PC-3 (cell line): ENCODE data around the gene GLRX5. TPM values are rescaled to one million over a fixed set of nuclear protein-coding genes. Genes with fewer than 3 reads are reported as not detected.
A peak's percentile ranks its signal among the peaks of the same experiment; 100 is the strongest.
"Not testable (repeated sequence)": the region's sequence is repeated elsewhere in the genome, so short reads cannot be mapped to it uniquely, and the experiment has no call there.

Source experiments
- ATAC-seq: fragments of 200-7000 bp; cut with Tn5 transposase; 2 replicates; pipeline ENCODE4 v1.9.1; 2020; ENCODE audit warnings: mild to moderate bottlenecking, moderate library complexity
- BruUV-seq: library from RNA; stranded (reverse); fragments of 400-500 nt; replicated peaks from 2 replicates; lab custom pipeline; 2021; lab: Mats Ljungman, UMichigan
- CTCF ChIA-PET: fragments of 300-600 bp; sonication (Branson Sonifier 250); formaldehyde crosslinking; loops from one replicate; lab custom pipeline; 2022; ENCODE audit warnings: antibody characterized with exemption; lab: Charles Lee
- POLR2A ChIA-PET: fragments of 300-600 bp; sonication (Branson Sonifier 250); formaldehyde crosslinking; loops from one replicate; lab custom pipeline; 2022; ENCODE audit warnings: antibody characterized with exemption; ENCODE audit not compliant: unreplicated experiment; lab: Charles Lee
- DNase-seq: peaks from one replicate; pipeline ENCODE4 v3.0.0-alpha.2; 2015
- H2AFZ ChIP-seq: fragments of 300-600 bp; sonication (generic); 2 replicates; pipeline ENCODE4 v1.6.0; 2016; ENCODE audit warnings: antibody characterized with exemption, low read length
- H3F3A ChIP-seq: fragments of 300-600 bp; sonication (generic); one replicate; pipeline ENCODE4 v1.6.0; 2017; ENCODE audit warnings: antibody characterized with exemption, low read length, control low read depth, mild to moderate bottlenecking; ENCODE audit not compliant: unreplicated experiment
- H3K27ac ChIP-seq: fragments of 300-600 bp; sonication (generic); 2 replicates; pipeline ENCODE4 v1.5.1; 2016; ENCODE audit warnings: mild to moderate bottlenecking, low read length
- H3K27me3 ChIP-seq: fragments of 300-600 bp; sonication (generic); 2 replicates; pipeline ENCODE4 v1.6.1; 2016; ENCODE audit warnings: low read length, mixed read lengths
- H3K36me3 ChIP-seq: fragments of 300-600 bp; sonication (generic); 2 replicates; pipeline ENCODE4 v1.6.1; 2016; ENCODE audit warnings: low read depth, mixed run types, low read length, mixed read lengths
- H3K4me1 ChIP-seq: fragments of 300-600 bp; sonication (generic); 2 replicates; pipeline ENCODE4 v1.5.1; 2016; ENCODE audit warnings: low read length; ENCODE audit not compliant: insufficient read depth
- H3K4me2 ChIP-seq: fragments of 300-600 bp; sonication (generic); 2 replicates; pipeline ENCODE4 v1.6.0; 2016; ENCODE audit warnings: low read length
- H3K4me3 ChIP-seq: fragments of 300-600 bp; sonication (generic); 2 replicates; pipeline ENCODE4 v1.5.1; 2016; ENCODE audit warnings: mild to moderate bottlenecking, low read length, mixed read lengths
- H3K79me2 ChIP-seq: fragments of 300-600 bp; sonication (generic); 2 replicates; pipeline ENCODE4 v1.6.1; 2017; ENCODE audit warnings: low read length, mixed read lengths
- H3K9ac ChIP-seq: fragments of 300-600 bp; sonication (generic); 2 replicates; pipeline ENCODE4 v1.6.0; 2016; ENCODE audit warnings: mild to moderate bottlenecking, low read length
- H3K9me2 ChIP-seq: fragments of 300-600 bp; sonication (generic); replicated peaks from 2 replicates; pipeline ENCODE4 v1.6.1; 2016; ENCODE audit warnings: mixed run types, low read length, mixed read lengths
- H3K9me3 ChIP-seq: fragments of 300-600 bp; sonication (generic); 2 replicates; pipeline ENCODE4 v1.6.1; 2016; ENCODE audit warnings: low read length, mixed read lengths
- H4K20me1 ChIP-seq: fragments of 300-600 bp; sonication (generic); 2 replicates; pipeline ENCODE4 v1.6.1; 2016; ENCODE audit warnings: low read length, mixed read lengths
- EZH2 ChIP-seq: fragments of 300-600 bp; sonication (generic); IDR thresholded peaks from one replicate; pipeline ENCODE4 v1.6.1; 2017; ENCODE audit warnings: antibody characterized with exemption, mild to moderate bottlenecking, low read length; ENCODE audit not compliant: unreplicated experiment
- EZH2phosphoT487 ChIP-seq: fragments of 300-600 bp; sonication (generic); IDR thresholded peaks from 2 replicates; pipeline ENCODE4 v1.6.1; 2018; ENCODE audit warnings: mild to moderate bottlenecking, antibody characterized with exemption, low read length, borderline replicate concordance
- intact Hi-C: fragments of 100-400 bp; cut with micrococcal nuclease; formaldehyde crosslinking; loops from 2 replicates; pipeline ENCODE4 v1.9.0; 2023
- total RNA-seq: library from RNA; depleted of rRNA; stranded (reverse); fragments of >200 nt; gene quantifications from 2 replicates; pipeline ENCODE4 v1.2.3, GENCODE V29; 2014
- TF ChIP-seq, protein P1 (sequence below): fragments of 300-600 bp; sonication (generic); conservative IDR thresholded peaks from 2 replicates; pipeline ENCODE4 v1.5.1; 2017; ENCODE audit warnings: antibody characterized with exemption, low read depth, mild to moderate bottlenecking, low read length

The GLRX5 gene
- total RNA-seq, 1 experiment from 2014 or later, result 60.0 TPM

DNA sequence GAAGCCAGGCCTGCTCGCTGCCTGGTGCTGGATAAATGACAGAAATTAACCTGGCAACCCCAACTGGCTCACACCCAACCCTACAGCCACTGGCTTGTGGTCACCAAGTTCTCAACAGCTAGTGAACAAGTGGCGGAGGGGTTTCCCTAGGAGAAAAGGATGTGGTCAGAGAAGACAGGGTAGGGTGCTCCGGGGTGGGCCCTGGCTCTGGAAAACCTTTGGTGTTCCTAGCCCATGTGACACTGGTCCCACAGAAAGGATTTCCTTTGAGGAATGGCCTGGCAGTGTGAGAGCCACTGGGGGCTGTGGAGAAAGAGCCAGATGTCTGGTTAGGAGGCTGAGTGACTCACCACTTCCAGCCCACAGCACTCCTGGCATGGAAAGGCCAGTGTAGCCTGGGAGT is 27.1 kb upstream of the GLRX5 start:
- ChIA-PET POLR2A (no interaction called here), CTCF (interaction anchor here (1.0 kb wide), 1 partner anchor 65 kb away, joined by 5 read pairs; no protein-coding TSS in a partner anchor)
- DNase-seq (peak; percentile 78), ATAC-seq (peak; percentile 84)
- intact Hi-C loops, result loop anchor here (1.0 kb wide), 1 partner anchor 27 kb away; no protein-coding TSS in a partner anchor
- Histone ChIP-seq H2AFZ (no peak overlapping the region), H3K27ac (peak overlapping the region; percentile 92), H3K27me3 (no peaks in the 10 kb centered on the region), H3F3A (no peaks in the 10 kb centered on the region), H3K36me3 (no peaks in the 10 kb centered on the region), H3K9ac (peak overlapping the region; percentile 65), H4K20me1 (no peaks in the 10 kb centered on the region), H3K9me2 (no peaks in the 10 kb centered on the region), H3K4me3 (peak overlapping the region; percentile 28; the same call in 1 of the 2 replicates), H3K4me1 (peaks cover 23% of the 10 kb centered on the region), H3K4me2 (peak overlapping the region; percentile 76), H3K79me2 (no peaks in the 10 kb centered on the region), H3K9me3 (no peaks in the 10 kb centered on the region)
- no peak for TF ChIP-seq EZH2phosphoT487
- TF ChIP-seq, protein P1, sequence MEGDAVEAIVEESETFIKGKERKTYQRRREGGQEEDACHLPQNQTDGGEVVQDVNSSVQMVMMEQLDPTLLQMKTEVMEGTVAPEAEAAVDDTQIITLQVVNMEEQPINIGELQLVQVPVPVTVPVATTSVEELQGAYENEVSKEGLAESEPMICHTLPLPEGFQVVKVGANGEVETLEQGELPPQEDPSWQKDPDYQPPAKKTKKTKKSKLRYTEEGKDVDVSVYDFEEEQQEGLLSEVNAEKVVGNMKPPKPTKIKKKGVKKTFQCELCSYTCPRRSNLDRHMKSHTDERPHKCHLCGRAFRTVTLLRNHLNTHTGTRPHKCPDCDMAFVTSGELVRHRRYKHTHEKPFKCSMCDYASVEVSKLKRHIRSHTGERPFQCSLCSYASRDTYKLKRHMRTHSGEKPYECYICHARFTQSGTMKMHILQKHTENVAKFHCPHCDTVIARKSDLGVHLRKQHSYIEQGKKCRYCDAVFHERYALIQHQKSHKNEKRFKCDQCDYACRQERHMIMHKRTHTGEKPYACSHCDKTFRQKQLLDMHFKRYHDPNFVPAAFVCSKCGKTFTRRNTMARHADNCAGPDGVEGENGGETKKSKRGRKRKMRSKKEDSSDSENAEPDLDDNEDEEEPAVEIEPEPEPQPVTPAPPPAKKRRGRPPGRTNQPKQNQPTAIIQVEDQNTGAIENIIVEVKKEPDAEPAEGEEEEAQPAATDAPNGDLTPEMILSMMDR, result no peak
- TF ChIP-seq EZH2, result no peak
- BruUV-seq, result no TSS peak

DNA sequence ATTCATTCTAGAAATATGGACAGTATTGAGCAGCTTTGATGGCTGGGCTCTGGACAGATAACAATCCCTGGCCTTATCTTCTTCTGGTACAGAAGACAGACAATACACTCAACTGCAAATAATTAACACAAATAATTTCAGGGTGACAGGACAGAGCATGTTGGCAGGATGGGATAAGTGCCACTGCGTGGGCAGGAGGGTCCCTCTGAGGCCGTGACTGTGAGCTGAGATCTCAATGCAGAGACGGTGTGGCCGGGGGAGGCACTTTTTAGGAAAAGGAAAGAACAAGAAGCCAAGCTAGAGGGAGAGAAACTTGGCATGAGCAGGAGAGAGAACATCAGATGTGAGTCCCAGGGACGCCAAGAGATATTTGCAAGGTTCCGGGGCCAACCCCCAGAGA is 26.5 kb upstream of the GLRX5 start:
- no peak overlapping the region for H3K9ac ChIP-seq
- intact Hi-C loops, result no loop called here
- H3K27me3 ChIP-seq, result no peaks in the 10 kb centered on the region
- no peak for ATAC-seq
- H3K9me3 ChIP-seq, result no peaks in the 10 kb centered on the region
- no peaks in the 10 kb centered on the region for H3K36me3 ChIP-seq
- no peak overlapping the region for H2AFZ ChIP-seq
- H3K4me3 ChIP-seq, result no peak overlapping the region
- TF ChIP-seq EZH2phosphoT487 (no peak), EZH2 (no peak)
- TF ChIP-seq, protein P1, result no peak
- H4K20me1 ChIP-seq, result no peaks in the 10 kb centered on the region
- POLR2A ChIA-PET, result interaction anchor here (0.6 kb wide), 1 partner anchor 31 kb away, joined by 3 read pairs; no protein-coding TSS in a partner anchor
- peak overlapping the region; percentile 76; the same call in 1 of the 2 replicates for H3K4me2 ChIP-seq
- peak overlapping the region; percentile 92 for H3K27ac ChIP-seq
- no peak for DNase-seq
- peaks cover 23% of the 10 kb centered on the region for H3K4me1 ChIP-seq
- no peaks in the 10 kb centered on the region for H3K79me2 ChIP-seq
- BruUV-seq, result no TSS peak
- H3K9me2 ChIP-seq, result no peaks in the 10 kb centered on the region
- no peaks in the 10 kb centered on the region for H3F3A ChIP-seq
- CTCF ChIA-PET, result no interaction called here

DNA sequence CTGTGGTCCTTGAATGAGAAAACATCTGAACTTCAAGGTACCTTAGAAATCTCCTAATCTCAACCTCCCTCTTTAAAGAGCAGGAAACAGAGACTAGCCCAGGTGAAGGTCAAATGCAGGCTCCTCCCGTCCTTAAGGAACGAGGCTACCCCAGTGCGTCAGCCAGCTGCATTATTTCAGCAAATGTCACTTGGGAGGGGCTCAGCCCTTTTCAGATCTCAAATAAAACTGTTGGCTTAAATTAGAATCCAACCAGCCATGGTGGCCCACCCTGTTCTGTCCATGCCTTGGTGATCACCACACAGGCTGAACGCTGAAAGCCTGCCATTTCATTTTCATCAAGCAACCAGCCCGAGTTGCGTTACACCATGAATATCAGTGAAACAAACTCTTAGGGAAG is 25.4 kb upstream of the GLRX5 start:
- no peak overlapping the region for H3K4me3 ChIP-seq
- H3K4me1 ChIP-seq, result peaks cover 23% of the 10 kb centered on the region
- no peaks in the 10 kb centered on the region for H3K9me3 ChIP-seq
- DNase-seq, result no peak
- ChIA-PET CTCF (no interaction called here), POLR2A (no interaction called here)
- H3K79me2 ChIP-seq, result no peaks in the 10 kb centered on the region
- no peak overlapping the region for H3K27ac ChIP-seq
- H2AFZ ChIP-seq, result no peak overlapping the region
- H3K9me2 ChIP-seq, result no peaks in the 10 kb centered on the region
- intact Hi-C loops, result no loop called here
- no peak overlapping the region for H3K9ac ChIP-seq
- H3F3A ChIP-seq, result no peaks in the 10 kb centered on the region
- ATAC-seq, result no peak
- H3K4me2 ChIP-seq, result no peak overlapping the region
- H3K36me3 ChIP-seq, result no peaks in the 10 kb centered on the region
- TF ChIP-seq EZH2 (no peak), EZH2phosphoT487 (no peak)
- TF ChIP-seq, protein P1, result no peak
- H4K20me1 ChIP-seq, result no peaks in the 10 kb centered on the region
- H3K27me3 ChIP-seq, result no peaks in the 10 kb centered on the region
- no TSS peak for BruUV-seq

DNA sequence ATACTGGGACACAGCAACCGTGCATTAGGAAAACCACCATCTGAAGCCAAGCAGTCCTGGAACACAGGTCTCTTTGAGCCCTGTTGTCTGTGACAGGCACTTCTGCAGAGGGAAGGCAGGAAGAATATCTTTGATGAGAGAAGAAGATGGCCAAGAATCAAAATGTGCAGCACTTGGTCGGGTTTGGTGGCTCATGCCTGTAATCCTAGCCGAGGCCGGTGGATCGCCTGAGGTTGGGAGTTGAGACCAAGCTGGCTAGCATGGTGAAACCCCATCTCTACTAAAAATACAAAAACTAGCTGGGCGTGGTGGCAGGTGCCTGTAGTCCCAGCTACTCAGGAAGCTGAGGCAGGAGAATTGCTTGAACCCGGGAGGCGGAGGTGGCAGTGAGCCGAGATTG is 24.5 kb upstream of the GLRX5 start:
- H3K9me3 ChIP-seq, H3K27ac ChIP-seq, POLR2A ChIA-PET, H4K20me1 ChIP-seq, H3K36me3 ChIP-seq, BruUV-seq, H3K9me2 ChIP-seq, ATAC-seq, H2AFZ ChIP-seq, intact Hi-C loops, H3F3A ChIP-seq, H3K27me3 ChIP-seq, CTCF ChIA-PET, DNase-seq, H3K4me2 ChIP-seq, H3K4me3 ChIP-seq, H3K9ac ChIP-seq, H3K79me2 ChIP-seq: not testable (repeated sequence)
- peaks cover 23% of the 10 kb centered on the region for H3K4me1 ChIP-seq
